ENCODE measurements around the gene ICAM4. TPM values are rescaled to one million over a fixed set of nuclear protein-coding genes. Genes with fewer than 3 reads are reported as not detected.

Gene ICAM4
- total RNA-seq, 1 donor from 2014 or later, result 5.3 TPM

GRCh38 chr19:10317045-10317856, 30.5 kb downstream of the ICAM4 start:
- Mint-ChIP-seq H3K27me3 (no peaks in the 10 kb centered on the region), H3K9me3 (no peaks in the 10 kb centered on the region), H3K36me3 (peaks cover 17% of the 10 kb centered on the region), H3K27ac (no peak overlapping the region), H3K4me1 (ENCODE audit: unreplicated experiment) (peaks cover 14% of the 10 kb centered on the region), H3K4me3 (no peak overlapping the region)
- no peak for DNase-seq (ENCODE audit: extremely low spot score, unreplicated experiment)
- TF ChIP-seq CTCF (conservative IDR thresholded peaks at IDR 0.05), result no peak

GRCh38 chr19:10317857-10318462, 31.2 kb downstream of the ICAM4 start:
- Mint-ChIP-seq H3K4me3 (no peak overlapping the region), H3K9me3 (no peaks in the 10 kb centered on the region), H3K27ac (no peak overlapping the region), H3K4me1 (ENCODE audit: unreplicated experiment) (peaks cover 14% of the 10 kb centered on the region), H3K36me3 (peaks cover 17% of the 10 kb centered on the region), H3K27me3 (no peaks in the 10 kb centered on the region)
- DNase-seq (ENCODE audit: extremely low spot score, unreplicated experiment), result no peak
- TF ChIP-seq CTCF (conservative IDR thresholded peaks at IDR 0.05), result no peak

- no peak for DNase-seq (ENCODE audit: extremely low spot score, unreplicated experiment)
- no peak overlapping the region for H3K4me3 Mint-ChIP-seq
- no peaks in the 10 kb centered on the region for H3K9me3 Mint-ChIP-seq
- H3K4me1 Mint-ChIP-seq (ENCODE audit: unreplicated experiment), result peaks cover 14% of the 10 kb centered on the region
- TF ChIP-seq CTCF (conservative IDR thresholded peaks at IDR 0.05), result no peak
- no peaks in the 10 kb centered on the region for H3K27me3 Mint-ChIP-seq
- H3K36me3 Mint-ChIP-seq, result peaks cover 13% of the 10 kb centered on the region
- no peak overlapping the region for H3K27ac Mint-ChIP-seq
These were observed 32.3 kb downstream of the ICAM4 start for GRCh38 chr19:10318807-10319682.

GRCh38 chr19:10320602-10321416, 34.1 kb downstream of the ICAM4 start:
- peaks cover 5% of the 10 kb centered on the region for H3K4me1 Mint-ChIP-seq (ENCODE audit: unreplicated experiment)
- no peak overlapping the region for H3K4me3 Mint-ChIP-seq
- DNase-seq (ENCODE audit: extremely low spot score, unreplicated experiment), result no peak
- TF ChIP-seq CTCF (conservative IDR thresholded peaks at IDR 0.05), result no peak
- no peaks in the 10 kb centered on the region for H3K27me3 Mint-ChIP-seq
- H3K9me3 Mint-ChIP-seq, result no peaks in the 10 kb centered on the region
- no peak overlapping the region for H3K27ac Mint-ChIP-seq
- peaks cover 12% of the 10 kb centered on the region for H3K36me3 Mint-ChIP-seq

GRCh38 chr19:10321417-10321797, 34.7 kb downstream of the ICAM4 start:
- no peaks in the 10 kb centered on the region for H3K27me3 Mint-ChIP-seq
- no peaks in the 10 kb centered on the region for H3K4me1 Mint-ChIP-seq (ENCODE audit: unreplicated experiment)
- no peak for DNase-seq (ENCODE audit: extremely low spot score, unreplicated experiment)
- H3K36me3 Mint-ChIP-seq, result peaks cover 10% of the 10 kb centered on the region
- no peak overlapping the region for H3K27ac Mint-ChIP-seq
- no peak overlapping the region for H3K4me3 Mint-ChIP-seq
- no peaks in the 10 kb centered on the region for H3K9me3 Mint-ChIP-seq
- no peak for TF ChIP-seq CTCF (conservative IDR thresholded peaks at IDR 0.05)

Measured in type B pancreatic cell (in vitro differentiated cells).